GM21423 (cell line): ENCODE results near the gene DISP3.

ENCODE experiments used
- ATAC-seq: cut with Tn5 transposase; IDR thresholded peaks from one replicate; pipeline ENCODE4 v1.9.1; 2021; ENCODE audit warnings: mild to moderate bottlenecking, moderate library complexity; ENCODE audit not compliant: unreplicated experiment

Gene DISP3

GRCh38 chr1:11461531-11462137 is 17.3 kb upstream of the DISP3 start:
- ATAC-seq: no peak

- no peak for ATAC-seq
Observed at GRCh38 chr1:11462224-11462923, 16.6 kb upstream of the DISP3 start.

GRCh38 chr1:11463177-11463576 is 15.8 kb upstream of the DISP3 start:
- no peak for ATAC-seq

GRCh38 chr1:11465307-11465706 is 13.6 kb upstream of the DISP3 start:
- no peak for ATAC-seq

- ATAC-seq: no peak
Observed at GRCh38 chr1:11466416-11466815, 12.5 kb upstream of the DISP3 start.

- no peak for ATAC-seq
Observed at GRCh38 chr1:11468878-11469277, 10.1 kb upstream of the DISP3 start.

- no peak for ATAC-seq
Observed at GRCh38 chr1:11470912-11471311, 8.0 kb upstream of the DISP3 start.

GRCh38 chr1:11471473-11471872 is 7.5 kb upstream of the DISP3 start:
- ATAC-seq: no peak

- ATAC-seq: no peak
Observed at GRCh38 chr1:11472284-11472683, 6.7 kb upstream of the DISP3 start.

- no peak for ATAC-seq
Observed at GRCh38 chr1:11472741-11473140, 6.2 kb upstream of the DISP3 start.

- no peak for ATAC-seq
Observed at GRCh38 chr1:11473491-11474034, 5.4 kb upstream of the DISP3 start.

GRCh38 chr1:11474826-11475225 is 4.1 kb upstream of the DISP3 start:
- ATAC-seq: no peak

- ATAC-seq: no peak
Observed at GRCh38 chr1:11475748-11476147, 3.2 kb upstream of the DISP3 start.

GRCh38 chr1:11479375-11479979 is 522 bp downstream of the DISP3 start:
- no peak for ATAC-seq

- ATAC-seq: no peak
Observed at GRCh38 chr1:11481019-11481418, 2.1 kb downstream of the DISP3 start.

GRCh38 chr1:11482198-11482597 is 3.2 kb downstream of the DISP3 start:
- ATAC-seq: no peak

GRCh38 chr1:11482701-11483479 is 3.9 kb downstream of the DISP3 start:
- no peak for ATAC-seq

GRCh38 chr1:11483581-11484320 is 4.8 kb downstream of the DISP3 start:
- no peak for ATAC-seq

- no peak for ATAC-seq
Observed at GRCh38 chr1:11484321-11484655, 5.3 kb downstream of the DISP3 start.

- no peak for ATAC-seq
Observed at GRCh38 chr1:11485191-11485590, 6.2 kb downstream of the DISP3 start.
